ENCODE measurements around the gene BRD2.

BRD2 gene

GRCh38 chr6:32950010-32950409 is 18.4 kb upstream of the BRD2 start:
- peak; percentile 21 for DNase-seq

GRCh38 chr6:32950449-32950848 is 17.9 kb upstream of the BRD2 start:
- no peak for DNase-seq

GRCh38 chr6:32952817-32953739 is 15.3 kb upstream of the BRD2 start, which contains the start of gene HLA-DMA:
HLA-DMA (minus strand) TSS chr6:32953097; CDS start chr6:32953036, 61 bp downstream.
- peak; percentile 94 for DNase-seq

- no peak for DNase-seq
Measured at GRCh38 chr6:32953775-32954174, 14.6 kb upstream of the BRD2 start.

GRCh38 chr6:32954267-32954666 is 14.1 kb upstream of the BRD2 start:
- DNase-seq = no peak

- DNase-seq = peak; percentile 66
Measured at GRCh38 chr6:32954986-32955802, 13.2 kb upstream of the BRD2 start.

- no peak for DNase-seq
Measured at GRCh38 chr6:32956176-32956575, 12.2 kb upstream of the BRD2 start.

- no peak for DNase-seq
Measured at GRCh38 chr6:32960563-32960962, 7.8 kb upstream of the BRD2 start.

- DNase-seq = no peak
Measured at GRCh38 chr6:32962213-32962826, 6.1 kb upstream of the BRD2 start.

GRCh38 chr6:32963866-32964265 is 4.5 kb upstream of the BRD2 start:
- no peak for DNase-seq

GRCh38 chr6:32964776-32965175 is 3.6 kb upstream of the BRD2 start:
- no peak for DNase-seq

- peak; percentile 65 for DNase-seq
Measured at GRCh38 chr6:32967151-32968091, 973 bp upstream of the BRD2 start.

- peak; percentile 65 for DNase-seq
Measured at GRCh38 chr6:32968867-32969684, 682 bp downstream of the BRD2 start.

- DNase-seq = peak; percentile 74
Measured at GRCh38 chr6:32969685-32970412, 1.5 kb downstream of the BRD2 start.

GRCh38 chr6:32970413-32971241 is 2.2 kb downstream of the BRD2 start:
- peak; percentile 81 for DNase-seq

- DNase-seq = no peak
Measured at GRCh38 chr6:32971242-32971580, 2.8 kb downstream of the BRD2 start.

GRCh38 chr6:32971581-32972352 is 3.4 kb downstream of the BRD2 start:
- DNase-seq = peak; percentile 100

GRCh38 chr6:32972353-32973143 is 4.2 kb downstream of the BRD2 start:
- DNase-seq = peak; percentile 70

All from CD4-positive, alpha-beta T cell treated with Interleukin-17A for 1 hour (primary cell).